Measurements from ENCODE around the gene SIL1.
"Not testable (repeated sequence)": the region's sequence is repeated elsewhere in the genome, so short reads cannot be mapped to it uniquely, and the experiment has no call there.

DNA sequence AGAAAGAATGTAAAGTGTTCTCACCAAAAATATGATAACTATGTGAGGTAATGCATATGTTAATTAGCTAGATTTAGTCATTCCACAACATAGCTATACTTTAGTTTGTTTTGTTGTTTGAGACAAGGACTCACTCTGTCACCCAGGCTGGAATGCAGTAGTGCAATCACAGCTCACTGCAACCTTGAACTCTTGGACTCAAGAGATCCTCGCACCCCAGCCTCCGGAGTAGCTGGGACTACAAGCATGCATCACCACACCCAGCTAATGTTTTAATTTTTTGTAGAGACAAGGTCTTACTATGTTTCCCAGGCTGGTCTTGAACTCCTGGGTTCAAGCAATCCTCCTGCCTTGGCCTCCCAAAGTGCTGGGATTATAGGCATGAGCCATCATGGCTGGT is 124.2 kb downstream of the SIL1 start:
- TF ChIP-seq CTCF (IDR thresholded peaks at IDR 0.05); POLR2A (IDR thresholded peaks at IDR 0.05); POLR2AphosphoS5 (IDR thresholded peaks at IDR 0.05; ENCODE audit: insufficient read depth in 1 of 2, low read depth in 1 of 2): not testable (repeated sequence)

Measured in vagina (tissue), 2 donors.